Thymus (tissue), 11 donors: ENCODE measurements around the gene RNU4-1. TPM values are rescaled to one million over a fixed set of nuclear protein-coding genes. Genes with fewer than 3 reads are reported as not detected.
"Not testable (repeated sequence)": the region's sequence is repeated elsewhere in the genome, so short reads cannot be mapped to it uniquely, and the experiment has no call there.

Experiments used
- DNase-seq, 9 donors: peaks; one replicate each; pipeline ENCODE4 v3.0.0-alpha.2; 2013; ENCODE audit warnings: low spot score in 9 of 9, low read depth in 6 of 9, missing footprints in 1 of 9
- H3K27ac ChIP-seq, 2 donors: one replicate each; pipeline ENCODE4 v1.5.1; 2013; ENCODE audit warnings: control low read depth in 1 of 2, low read depth in 1 of 2, low read length in 1 of 2, mild to moderate bottlenecking in 1 of 2, moderate library complexity in 1 of 2
- H3K27me3 ChIP-seq, 2 donors: one replicate each; pipeline ENCODE4 v1.5.1; 2013; ENCODE audit warnings: low read length in 1 of 2; ENCODE audit not compliant: control insufficient read depth in 2 of 2, insufficient read depth in 1 of 2
- H3K36me3 ChIP-seq, 2 donors: one replicate each; pipeline ENCODE4 v1.5.1; 2013; ENCODE audit warnings: low read length in 1 of 2, mild to moderate bottlenecking in 1 of 2, moderate library complexity in 1 of 2; ENCODE audit not compliant: control insufficient read depth in 2 of 2, insufficient read depth in 2 of 2
- H3K4me1 ChIP-seq, 2 donors: one replicate each; pipeline ENCODE4 v1.5.1; 2013; ENCODE audit warnings: low read length in 2 of 2; ENCODE audit not compliant: control insufficient read depth in 2 of 2, insufficient read depth in 2 of 2
- H3K4me3 ChIP-seq, 2 donors: one replicate each; pipeline ENCODE4 v1.5.1; 2013; ENCODE audit warnings: low read length in 2 of 2, control low read depth in 1 of 2, mild to moderate bottlenecking in 1 of 2
- H3K9me3 ChIP-seq, 2 donors: one replicate each; pipeline ENCODE4 v1.5.1; 2013; ENCODE audit warnings: low read length in 1 of 2, mild to moderate bottlenecking in 1 of 2; ENCODE audit not compliant: control insufficient read depth in 2 of 2, insufficient read depth in 1 of 2
- WGBS: extraction: QIAGEN DNeasy Blood & Tissue Kit; methylation state at CpG from one replicate; pipeline ENCODE4 v1.1.7; 2013; 5-methylcytosine and 5-hydroxymethylcytosine counted together
- polyA plus RNA-seq: library from polyadenylated mRNA; stranded (reverse); fragments of 200-250 nt; gene quantifications from one replicate; pipeline ENCODE4 v1.2.3, GENCODE V29; 2013
- total RNA-seq: library from RNA; stranded (reverse); fragments of 120-200 nt; gene quantifications from one replicate; pipeline ENCODE4 v1.2.4, GENCODE V29; 2013
- donor health status: healthy.

Gene RNU4-1
- total and polyA plus RNA-seq, 2 donors = 7,767 TPM; not detected in 1

DNA sequence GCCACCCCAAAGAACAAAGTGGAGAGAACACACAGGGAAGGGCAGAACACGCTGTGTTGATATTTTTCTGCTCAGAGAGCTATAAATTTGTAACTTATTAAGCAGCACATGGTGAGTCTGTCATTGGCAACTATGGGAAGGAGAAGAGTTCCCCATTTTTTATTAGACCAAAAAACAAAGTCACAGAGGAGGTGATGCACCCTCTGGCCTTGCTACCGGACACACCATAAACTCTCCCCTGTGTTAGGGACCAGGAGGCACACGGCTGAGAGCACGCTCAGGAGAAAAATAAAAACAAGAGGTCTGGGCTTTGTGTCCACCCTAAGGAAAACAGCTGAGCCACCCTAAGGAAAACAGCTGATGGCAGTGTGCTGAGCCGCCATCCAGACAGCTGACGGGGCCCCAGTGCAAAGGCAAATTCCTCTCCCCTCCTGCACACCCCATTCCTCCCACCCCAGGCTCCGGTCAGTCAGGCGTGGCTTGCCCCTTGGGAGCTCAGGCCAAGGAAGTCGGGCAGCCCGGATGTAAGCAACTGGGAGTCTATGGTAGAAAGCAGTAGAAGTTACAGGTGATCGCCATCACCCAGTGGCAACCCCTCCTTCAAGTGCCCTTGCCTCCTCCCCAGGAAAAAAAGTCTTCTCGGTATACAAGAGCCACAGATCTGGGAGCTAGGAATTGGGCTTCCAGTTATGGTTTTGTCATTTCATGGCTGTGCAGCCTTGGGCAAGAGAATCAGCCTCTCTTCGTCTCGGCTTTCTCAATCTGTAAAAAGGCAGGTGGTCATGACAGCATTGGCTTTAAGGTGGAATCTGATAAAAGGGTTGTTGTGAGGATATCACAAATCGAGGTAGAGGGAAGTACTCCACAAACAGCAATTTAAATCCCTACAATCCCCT is 29.9 kb downstream of the RNU4-1 start:
- no peaks in the 10 kb centered on the region for H3K36me3 ChIP-seq
- DNase-seq = no peak
- H3K9me3 ChIP-seq = no peaks in the 10 kb centered on the region
- no peak overlapping the region for H3K4me3 ChIP-seq
- H3K4me1 ChIP-seq = peaks cover 0 to 31% of the 10 kb centered on the region in 2 donors
- peaks cover 0 to 15% of the 10 kb centered on the region in 2 donors for H3K27me3 ChIP-seq
- WGBS = 78% methylated on average over 15 of the region's 15 CpGs
- peak overlapping the region in 1 of 2 donors; percentile 39 for H3K27ac ChIP-seq

DNA sequence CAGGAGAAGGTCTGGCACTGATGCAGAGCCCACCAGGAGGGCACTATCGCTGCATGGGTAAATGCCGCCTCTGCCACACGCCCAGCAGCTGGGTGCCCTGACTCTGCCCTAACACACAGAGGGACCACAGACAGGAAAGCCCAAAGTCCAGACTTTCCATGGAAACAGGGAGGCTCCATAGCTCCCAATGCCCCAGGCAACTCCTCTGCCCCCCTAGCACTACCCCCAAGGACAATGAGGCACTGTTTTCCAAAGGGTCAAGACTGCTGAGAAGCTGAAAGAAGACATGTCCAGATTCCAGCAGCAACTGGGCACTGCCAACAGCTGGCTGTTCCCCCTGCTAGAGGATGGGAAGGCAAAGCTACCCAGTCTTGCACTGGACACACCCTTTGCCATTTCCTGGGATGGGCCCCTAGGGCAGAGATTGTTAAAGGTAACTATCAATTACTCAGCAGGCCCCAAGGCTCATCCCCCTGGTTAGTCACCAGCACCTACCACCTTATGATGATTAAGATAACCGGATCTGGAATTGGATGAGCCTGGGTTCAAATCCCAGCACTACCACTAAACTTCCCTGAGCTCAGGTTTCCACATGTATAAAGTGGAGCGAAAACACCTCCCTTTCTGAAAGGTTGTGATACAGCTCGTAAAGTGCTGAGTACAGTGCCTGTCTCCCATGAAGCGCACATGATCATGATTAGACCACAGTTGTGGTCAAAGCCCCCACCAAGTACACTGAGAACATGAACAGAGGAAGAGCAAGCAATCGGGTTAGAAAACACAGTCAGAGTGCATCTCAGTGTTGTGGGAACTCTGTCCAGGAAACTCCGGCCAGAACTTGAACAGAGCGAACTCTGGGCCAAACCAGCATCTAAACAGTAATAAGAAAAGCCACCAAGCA is 30.8 kb downstream of the RNU4-1 start:
- H3K4me1 ChIP-seq = peaks cover 0 to 34% of the 10 kb centered on the region in 2 donors
- peak in 1 of 9 donors; percentile 19 for DNase-seq
- 49% methylated on average over 10 of the region's 10 CpGs for WGBS
- H3K27me3 ChIP-seq = peaks cover 0 to 15% of the 10 kb centered on the region in 2 donors
- peak overlapping the region in 1 of 2 donors; percentile 25 for H3K27ac ChIP-seq
- H3K4me3 ChIP-seq = no peak overlapping the region
- no peaks in the 10 kb centered on the region for H3K9me3 ChIP-seq
- H3K36me3 ChIP-seq = no peaks in the 10 kb centered on the region

DNA sequence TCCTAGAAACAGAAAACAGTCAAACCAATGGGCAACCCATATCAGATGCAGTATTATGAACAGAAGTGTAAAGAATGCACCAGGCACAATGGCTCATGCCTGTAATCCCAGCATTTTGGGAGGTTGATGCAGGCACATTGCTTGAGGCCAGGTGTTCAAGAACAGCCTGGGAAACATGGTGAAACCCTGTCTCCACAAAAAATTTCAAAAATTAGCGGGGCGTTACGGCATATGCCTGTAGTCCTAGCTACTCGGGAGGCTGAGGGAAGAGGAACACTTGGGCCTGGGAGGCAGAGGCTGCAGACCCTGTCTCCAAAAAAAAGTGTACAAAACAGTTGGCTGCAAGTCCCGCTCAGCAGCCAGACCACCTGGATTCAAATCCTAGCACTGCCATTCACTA is 32.4 kb downstream of the RNU4-1 start:
- no peaks in the 10 kb centered on the region for H3K36me3 ChIP-seq
- H3K9me3 ChIP-seq = no peaks in the 10 kb centered on the region
- no peak for DNase-seq
- no peak overlapping the region for H3K4me3 ChIP-seq
- peaks cover 0 to 15% of the 10 kb centered on the region in 2 donors for H3K27me3 ChIP-seq
- 98% methylated on average over 5 of the region's 5 CpGs for WGBS
- H3K27ac ChIP-seq = no peak overlapping the region
- H3K4me1 ChIP-seq = peaks cover 0 to 34% of the 10 kb centered on the region in 2 donors

DNA sequence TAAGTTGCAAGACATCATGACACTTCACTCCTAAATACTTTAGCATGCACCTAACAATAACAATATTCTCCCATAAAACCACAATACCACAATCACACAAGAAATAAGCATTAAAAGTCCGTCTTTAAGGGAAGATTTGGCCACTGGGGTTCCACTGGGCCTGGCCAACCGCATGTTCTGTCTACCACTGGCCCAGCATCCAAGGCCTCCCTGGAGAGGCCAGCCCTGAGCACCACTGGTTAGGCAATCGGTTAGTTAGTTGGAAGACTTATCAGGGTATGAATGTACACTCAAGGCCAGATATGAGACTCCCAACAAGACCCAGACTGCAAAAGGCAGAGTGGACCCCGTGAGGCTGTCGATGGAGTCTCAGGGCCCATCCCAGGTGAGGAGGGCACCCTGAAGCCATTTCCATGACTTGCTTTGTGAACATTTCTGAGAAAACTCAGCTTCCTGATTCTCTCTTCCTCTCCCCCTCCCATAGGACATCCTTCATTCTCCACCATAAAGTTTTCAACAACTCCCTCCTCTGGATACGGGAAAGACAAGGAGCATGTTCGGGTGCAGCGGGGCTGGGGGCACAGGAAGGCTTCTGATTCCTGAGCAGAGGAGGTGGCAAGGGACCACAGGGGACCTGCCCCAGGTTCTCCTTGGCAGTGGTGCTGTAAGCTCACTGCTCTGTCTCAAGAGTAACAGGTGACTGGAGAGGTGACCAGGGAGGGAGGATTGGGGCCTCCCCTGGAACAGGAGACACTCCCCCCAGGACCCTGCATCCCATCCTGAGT is 33.4 kb downstream of the RNU4-1 start:
- Histone ChIP-seq H3K4me3 (no peak overlapping the region), H3K27me3 (peaks cover 0 to 9% of the 10 kb centered on the region in 2 donors), H3K36me3 (no peaks in the 10 kb centered on the region), H3K27ac (no peak overlapping the region), H3K4me1 (peaks cover 0 to 30% of the 10 kb centered on the region in 2 donors), H3K9me3 (no peaks in the 10 kb centered on the region)
- DNase-seq = no peak
- WGBS = 83% methylated on average over 8 of the region's 8 CpGs

DNA sequence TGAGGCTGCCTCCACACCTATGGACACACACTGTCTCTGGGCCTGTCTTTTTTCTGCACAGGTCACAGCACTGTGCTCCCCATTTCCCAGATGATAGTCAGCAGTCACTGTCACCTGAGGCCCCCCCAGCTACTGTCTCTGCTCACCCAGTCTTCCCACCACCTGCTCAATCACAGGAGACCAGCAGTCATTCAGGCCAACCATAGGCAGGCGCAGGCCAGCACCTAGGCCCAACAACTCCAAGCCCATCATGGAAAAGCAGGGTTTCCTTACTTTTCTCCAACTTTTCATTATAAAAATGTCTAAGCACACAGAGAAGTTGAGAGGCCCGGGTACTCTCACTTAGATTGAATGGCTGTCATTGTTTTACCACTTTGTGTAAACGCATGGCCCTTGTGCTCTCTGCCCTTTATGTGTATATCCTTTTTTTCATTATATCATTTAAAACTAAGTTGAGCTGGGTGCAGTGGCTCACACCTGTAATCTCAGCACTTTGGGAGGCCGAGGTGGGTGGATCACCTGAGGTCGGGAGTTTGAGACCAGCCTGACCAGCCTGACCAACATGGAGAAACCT is 34.6 kb downstream of the RNU4-1 start:
- no peaks in the 10 kb centered on the region for H3K27me3 ChIP-seq
- H3K9me3 ChIP-seq = no peaks in the 10 kb centered on the region
- DNase-seq = no peak
- no peaks in the 10 kb centered on the region for H3K36me3 ChIP-seq
- H3K27ac ChIP-seq = peak overlapping the region in 1 of 2 donors; percentile 11
- peaks cover 0 to 22% of the 10 kb centered on the region in 2 donors for H3K4me1 ChIP-seq
- WGBS = 97% methylated on average over 5 of the region's 5 CpGs
- no peak overlapping the region for H3K4me3 ChIP-seq

DNA sequence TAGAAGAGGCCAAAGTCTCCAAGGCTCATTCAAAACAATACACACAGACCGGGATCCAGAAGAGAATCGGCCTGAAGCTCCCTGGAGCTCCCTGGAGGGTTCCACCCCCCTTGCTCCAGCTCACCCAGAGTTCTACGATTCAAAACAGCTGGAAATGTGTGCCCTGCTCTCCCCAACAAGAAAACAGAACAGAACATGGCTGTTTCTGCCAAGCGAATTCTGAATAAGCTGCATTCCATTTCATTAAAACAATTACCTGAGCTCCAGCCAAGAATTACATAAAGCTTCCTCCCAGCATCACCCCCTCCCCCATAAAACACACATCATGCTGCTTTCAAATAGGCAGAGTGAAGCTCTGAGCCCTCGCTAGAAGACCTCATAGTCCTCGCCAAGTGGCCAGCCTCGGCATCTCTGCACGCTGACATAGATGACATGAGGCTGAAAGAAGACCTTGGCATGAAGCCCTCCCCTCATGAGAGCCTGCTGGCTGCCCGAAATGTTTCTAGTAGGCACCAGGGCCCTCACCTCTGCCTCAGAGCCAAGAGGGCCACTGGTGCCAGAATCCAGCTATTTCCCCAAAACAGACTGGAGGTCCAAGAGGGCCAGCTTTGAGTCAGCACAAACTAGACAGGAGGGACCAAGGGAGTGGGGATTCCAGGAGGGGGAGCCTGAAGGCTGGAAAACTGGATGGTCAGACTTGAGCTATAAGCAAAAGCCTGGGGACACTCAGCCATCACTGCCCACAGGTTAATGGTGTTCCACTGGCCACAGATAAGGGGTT is 35.8 kb downstream of the RNU4-1 start:
- Histone ChIP-seq H3K36me3 (no peaks in the 10 kb centered on the region), H3K27me3 (no peaks in the 10 kb centered on the region), H3K9me3 (no peaks in the 10 kb centered on the region), H3K4me1 (peaks cover 0 to 10% of the 10 kb centered on the region in 2 donors), H3K27ac (peak overlapping the region; percentile 61 to 69), H3K4me3 (no peak overlapping the region)
- WGBS = 81% methylated on average over 9 of the region's 9 CpGs
- no peak for DNase-seq

DNA sequence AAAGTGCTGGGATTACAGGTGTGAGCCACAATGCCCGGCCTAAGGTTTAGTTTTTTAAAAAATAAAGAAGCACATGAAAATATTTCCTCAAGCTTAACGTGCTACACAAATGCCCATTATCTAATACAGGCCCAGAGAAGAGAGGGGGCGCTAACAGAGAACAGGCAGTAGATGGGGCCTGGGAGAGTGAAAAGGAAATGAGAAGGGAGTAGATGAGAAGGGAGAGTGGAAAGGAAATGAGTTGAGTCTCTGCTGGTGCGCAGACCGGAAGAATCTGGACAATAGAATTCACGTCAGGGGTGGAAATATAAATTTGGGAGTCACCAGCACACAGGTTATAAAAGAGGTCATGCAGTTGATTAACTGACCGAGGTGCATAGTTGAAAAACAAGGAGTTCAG is 38.2 kb downstream of the RNU4-1 start:
- no peak overlapping the region for H3K27ac ChIP-seq
- no peaks in the 10 kb centered on the region for H3K9me3 ChIP-seq
- no peaks in the 10 kb centered on the region for H3K27me3 ChIP-seq
- H3K4me1 ChIP-seq = peaks cover 0 to 22% of the 10 kb centered on the region in 2 donors
- WGBS = 96% methylated on average over 7 of the region's 7 CpGs
- H3K36me3 ChIP-seq = no peaks in the 10 kb centered on the region
- no peak for DNase-seq
- H3K4me3 ChIP-seq = no peak overlapping the region

DNA sequence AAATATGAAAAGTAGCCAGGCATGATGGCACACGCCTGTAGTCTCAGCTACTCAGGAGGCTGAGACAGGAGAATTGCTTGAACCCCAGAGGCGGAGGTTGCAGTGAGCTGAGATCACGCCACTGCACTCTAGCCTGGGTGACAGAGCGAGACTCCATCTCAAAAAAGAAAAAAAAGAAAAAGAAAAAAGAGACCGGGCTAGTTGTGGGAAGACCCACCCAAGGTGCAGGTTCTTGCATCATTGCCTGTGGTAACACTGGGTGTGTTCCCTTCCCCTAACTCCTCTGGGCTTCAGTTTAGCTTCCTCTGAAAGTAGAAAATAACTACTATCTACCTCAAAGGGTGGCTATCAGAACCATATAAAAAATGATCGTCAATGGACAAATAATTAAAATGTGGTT is 39.7 kb downstream of the RNU4-1 start:
- peaks cover 0 to 26% of the 10 kb centered on the region in 2 donors for H3K4me1 ChIP-seq
- not testable (repeated sequence) for H3K9me3 ChIP-seq, DNase-seq, H3K36me3 ChIP-seq, H3K27me3 ChIP-seq, H3K27ac ChIP-seq, H3K4me3 ChIP-seq
- 75% methylated on average over 6 of the region's 6 CpGs for WGBS
